ENCODE measurements around the gene SMAD6.

SMAD6 gene

GRCh38 chr15:66760968-66761725, 59.1 kb downstream of the SMAD6 start:
- no peak for DNase-seq

- DNase-seq = no peak
Measured at GRCh38 chr15:66761726-66762595, 59.9 kb downstream of the SMAD6 start.

- no peak for DNase-seq
Measured at GRCh38 chr15:66763186-66764071, 61.4 kb downstream of the SMAD6 start.

GRCh38 chr15:66764072-66764786, 62.2 kb downstream of the SMAD6 start:
- no peak for DNase-seq

- DNase-seq = no peak
Measured at GRCh38 chr15:66765478-66766281, 63.6 kb downstream of the SMAD6 start.

- DNase-seq = no peak
Measured at GRCh38 chr15:66766282-66767230, 64.5 kb downstream of the SMAD6 start.

GRCh38 chr15:66767240-66767659, 65.2 kb downstream of the SMAD6 start:
- no peak for DNase-seq

- no peak for DNase-seq
Measured at GRCh38 chr15:66768987-66769386, 67.0 kb downstream of the SMAD6 start.

- no peak for DNase-seq
Measured at GRCh38 chr15:66770518-66771350, 68.7 kb downstream of the SMAD6 start.

- DNase-seq = no peak
Measured at GRCh38 chr15:66771351-66771650, 69.3 kb downstream of the SMAD6 start.

GRCh38 chr15:66772604-66773128, 70.6 kb downstream of the SMAD6 start:
- DNase-seq = no peak

GRCh38 chr15:66773129-66773873, 71.3 kb downstream of the SMAD6 start:
- no peak for DNase-seq

- peak; percentile 46 for DNase-seq
Measured at GRCh38 chr15:66774001-66774814, 72.2 kb downstream of the SMAD6 start.

- no peak for DNase-seq
Measured at GRCh38 chr15:66775127-66776105, 73.4 kb downstream of the SMAD6 start.

- DNase-seq = no peak
Measured at GRCh38 chr15:66777054-66777453, 75.0 kb downstream of the SMAD6 start.

- no peak for DNase-seq
Measured at GRCh38 chr15:66777596-66778313, 75.7 kb downstream of the SMAD6 start.

Measured in activated naive CD4-positive, alpha-beta T cell treated with anti-CD3 and anti-CD28 coated beads, Interleukin-2, amount 50 U/mL, for 16 hours (primary cell).